HG03520 (cell line): ENCODE results near the gene TMEM255B.
"Not testable (repeated sequence)": the region's sequence is repeated elsewhere in the genome, so short reads cannot be mapped to it uniquely, and the experiment has no call there.

Source experiments
- ATAC-seq: cut with Tn5 transposase; IDR thresholded peaks from one replicate; pipeline ENCODE4 v1.9.1; 2021; ENCODE audit warnings: mild to moderate bottlenecking, moderate library complexity; ENCODE audit not compliant: unreplicated experiment

Gene TMEM255B

DNA sequence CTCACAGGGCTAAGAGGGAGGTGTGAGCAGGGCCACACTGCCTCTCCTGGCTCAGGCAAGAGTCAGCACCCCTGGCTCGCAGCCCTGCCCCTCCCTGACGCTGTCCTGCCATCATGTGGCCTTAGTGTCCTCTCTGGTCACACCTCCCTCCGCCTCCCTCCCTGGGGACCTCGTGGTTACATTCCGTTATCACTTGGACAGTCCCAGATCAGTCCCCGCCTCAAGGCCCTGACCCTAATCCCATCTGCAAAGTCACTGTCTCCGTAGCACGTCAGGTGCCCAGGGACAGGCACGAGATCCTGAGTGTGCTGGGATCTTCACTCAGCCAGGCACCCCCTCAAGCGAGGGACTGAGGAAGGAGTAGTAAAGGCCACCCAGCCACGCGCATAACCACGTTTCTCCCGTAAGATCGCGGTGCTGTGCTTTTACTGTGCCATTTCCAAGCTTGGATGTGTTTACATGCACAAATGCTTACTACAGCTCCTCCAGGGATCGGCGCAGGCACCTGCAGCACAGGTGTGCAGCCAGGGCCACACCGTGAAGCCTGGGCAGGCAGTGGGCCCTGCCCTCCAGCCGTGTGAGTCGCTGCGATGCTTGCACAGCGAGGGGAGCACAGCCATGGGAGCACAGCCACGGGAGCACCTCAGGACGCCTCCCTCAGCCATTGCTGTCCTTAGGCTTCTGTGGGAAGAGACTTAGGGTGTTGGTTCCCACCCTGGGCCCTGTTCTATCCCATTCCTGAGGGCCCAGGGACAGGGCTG is 10.7 kb upstream of the TMEM255B start:
- no peak for ATAC-seq

DNA sequence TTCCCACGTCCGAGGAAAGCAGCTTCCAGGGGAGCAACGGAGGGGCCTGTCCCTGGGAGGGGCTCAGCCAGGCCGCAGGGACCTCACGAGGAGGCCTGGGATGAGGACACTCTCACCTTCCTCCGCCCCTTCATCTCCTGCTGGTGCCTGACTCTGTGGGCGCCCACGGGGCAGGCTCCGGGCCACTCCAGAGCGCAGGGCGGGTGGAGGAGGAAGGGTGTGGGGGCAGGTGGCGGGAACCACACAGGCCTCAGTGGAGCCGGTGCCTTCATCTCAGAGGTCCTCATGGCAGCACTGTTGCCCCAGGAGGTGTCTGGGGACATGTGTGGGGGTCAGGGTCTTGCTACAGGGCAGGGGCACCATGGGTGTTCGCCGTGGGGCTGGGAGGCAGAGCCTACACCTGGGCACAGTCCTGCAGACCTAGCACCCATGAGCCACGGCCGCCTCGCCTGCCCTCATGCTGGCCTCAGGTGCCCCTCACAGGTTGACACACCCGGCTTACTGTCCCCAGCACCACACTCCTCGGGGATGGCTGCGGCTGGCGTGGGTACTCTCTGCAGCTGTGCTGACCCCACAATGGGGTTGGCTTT is 10.1 kb upstream of the TMEM255B start:
- no peak for ATAC-seq

DNA sequence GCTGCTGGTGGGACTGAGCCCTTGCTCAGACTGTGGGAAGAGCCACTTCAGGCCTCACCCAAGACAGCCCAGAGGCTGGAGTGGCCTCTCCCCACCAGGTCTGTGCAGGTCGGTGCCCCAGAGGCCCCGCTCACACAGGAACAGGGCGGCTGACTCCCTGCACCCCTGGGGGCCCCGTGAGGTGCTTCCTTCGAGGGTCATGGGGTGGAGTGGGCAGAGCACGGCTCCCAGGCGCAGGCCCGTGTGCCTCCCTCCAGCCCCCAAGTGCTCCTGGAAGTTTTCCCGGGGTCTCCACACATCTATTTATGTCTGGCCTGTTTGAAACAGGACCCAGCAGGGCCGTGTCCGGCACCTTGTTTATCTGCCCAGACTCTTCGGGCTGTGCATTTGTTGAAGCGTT is 9.5 kb upstream of the TMEM255B start:
- ATAC-seq = no peak

DNA sequence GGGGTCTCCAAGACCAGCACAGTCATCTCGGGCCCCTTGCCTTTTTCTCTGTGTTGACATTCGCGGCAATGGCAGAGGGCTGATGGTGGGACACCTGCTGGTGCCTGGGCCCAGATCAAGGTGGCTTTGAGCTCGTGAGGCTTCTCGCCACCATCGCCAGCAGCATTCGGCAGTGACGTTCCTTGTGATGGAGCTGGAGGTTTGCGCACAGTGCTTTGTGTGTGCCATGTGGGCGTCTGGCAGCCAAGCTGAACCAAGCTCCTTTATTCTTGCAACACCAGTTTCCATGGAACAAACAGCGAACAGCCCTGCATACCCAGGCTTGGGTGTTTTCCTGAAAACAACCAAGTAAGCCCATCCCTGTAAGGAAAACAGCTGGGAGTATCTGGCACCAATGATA is 9.1 kb upstream of the TMEM255B start:
- no peak for ATAC-seq

DNA sequence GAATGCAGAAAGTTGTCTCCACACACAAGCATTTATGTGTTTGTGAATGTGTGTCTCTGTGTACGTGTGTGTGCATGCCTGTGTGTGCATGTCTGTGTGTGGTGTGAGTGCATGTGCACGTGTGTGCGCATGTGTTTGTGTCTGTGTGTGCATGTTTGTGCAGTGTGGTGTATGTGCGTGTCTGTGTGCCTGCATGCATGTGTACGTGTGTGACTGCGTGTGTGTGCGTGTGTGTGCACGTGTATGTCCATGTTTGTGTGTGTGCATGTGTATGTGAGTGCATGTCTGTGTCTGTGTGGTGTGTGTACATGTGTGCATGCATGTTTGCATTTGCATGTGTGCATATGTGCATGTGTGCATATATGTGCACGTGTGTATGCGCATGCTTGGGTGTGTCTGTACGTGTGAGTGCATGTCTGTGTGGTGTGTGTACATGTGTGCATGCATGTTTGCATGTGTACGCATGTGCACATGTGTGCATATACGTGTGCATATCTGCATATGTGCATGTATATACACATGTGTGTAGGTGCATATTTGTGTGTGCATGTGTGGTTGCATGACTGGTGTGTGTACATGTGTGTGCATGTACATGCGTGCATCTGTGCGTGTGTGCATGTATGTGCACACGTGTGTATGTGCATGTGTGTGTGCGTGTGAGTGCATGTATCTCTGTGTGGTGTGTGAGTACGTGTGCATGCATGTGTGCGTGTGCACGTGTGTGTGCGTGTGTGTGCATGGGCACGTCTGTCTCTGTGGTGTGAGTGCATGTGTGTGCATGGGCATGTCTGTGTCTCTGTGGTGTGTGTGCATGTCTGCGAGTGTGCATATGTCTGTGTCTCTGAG is 8.2 kb upstream of the TMEM255B start:
- ATAC-seq = no peak

DNA sequence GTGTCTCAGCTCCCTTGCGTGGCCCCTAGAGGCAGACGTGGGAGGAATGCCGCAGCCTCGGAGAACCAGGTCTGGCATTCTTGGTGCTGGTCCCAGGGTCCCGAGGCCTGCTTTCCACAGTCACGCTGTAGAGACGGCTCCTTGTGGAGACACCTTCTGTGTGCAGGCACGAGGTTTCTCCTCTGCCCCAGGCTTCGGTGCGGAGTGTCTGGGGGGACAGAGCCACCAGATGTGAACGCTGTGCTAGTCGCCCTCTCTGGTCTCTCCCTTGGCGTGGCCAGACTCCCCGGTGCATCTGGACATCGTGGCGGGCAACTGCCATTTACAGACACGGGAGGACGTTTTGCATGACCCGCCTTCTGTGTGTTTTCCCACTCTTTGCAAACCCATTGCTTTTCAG is 7.5 kb upstream of the TMEM255B start:
- ATAC-seq = no peak

DNA sequence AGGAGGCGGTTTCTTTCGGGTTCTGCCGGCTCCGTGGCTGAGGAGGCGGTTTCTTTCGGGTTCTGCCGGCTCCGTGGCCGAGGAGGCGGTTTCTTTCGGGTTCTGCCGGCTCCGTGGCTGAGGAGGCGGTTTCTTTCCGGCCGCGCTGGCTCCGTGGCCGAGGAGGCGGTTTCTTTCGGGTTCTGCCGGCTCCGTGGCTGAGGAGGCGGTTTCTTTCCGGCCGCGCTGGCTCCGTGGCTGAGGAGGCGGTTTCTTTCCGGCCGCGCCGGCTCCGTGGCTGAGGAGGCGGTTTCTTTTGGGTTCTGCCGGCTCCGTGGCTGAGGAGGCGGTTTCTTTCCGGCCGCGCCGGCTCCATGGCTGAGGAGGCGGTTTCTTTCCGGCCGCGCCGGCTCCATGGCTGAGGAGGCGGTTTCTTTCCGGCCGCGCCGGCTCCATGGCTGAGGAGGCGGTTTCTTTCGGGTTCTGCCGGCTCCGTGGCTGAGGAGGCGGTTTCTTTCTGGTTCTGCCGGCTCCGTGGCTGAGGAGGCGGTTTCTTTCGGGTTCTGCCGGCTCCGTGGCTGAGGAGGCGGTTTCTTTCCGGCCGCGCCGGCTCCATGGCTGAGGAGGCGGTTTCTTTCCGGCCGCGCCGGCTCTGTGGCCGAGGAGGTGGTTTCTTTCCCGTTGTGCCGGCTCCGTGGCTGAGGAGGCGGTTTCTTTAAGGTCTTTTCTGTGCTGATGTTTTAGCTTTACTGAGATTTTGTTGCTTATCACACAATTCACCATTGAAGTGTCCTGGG is 6.6 kb upstream of the TMEM255B start:
- ATAC-seq = not testable (repeated sequence)

DNA sequence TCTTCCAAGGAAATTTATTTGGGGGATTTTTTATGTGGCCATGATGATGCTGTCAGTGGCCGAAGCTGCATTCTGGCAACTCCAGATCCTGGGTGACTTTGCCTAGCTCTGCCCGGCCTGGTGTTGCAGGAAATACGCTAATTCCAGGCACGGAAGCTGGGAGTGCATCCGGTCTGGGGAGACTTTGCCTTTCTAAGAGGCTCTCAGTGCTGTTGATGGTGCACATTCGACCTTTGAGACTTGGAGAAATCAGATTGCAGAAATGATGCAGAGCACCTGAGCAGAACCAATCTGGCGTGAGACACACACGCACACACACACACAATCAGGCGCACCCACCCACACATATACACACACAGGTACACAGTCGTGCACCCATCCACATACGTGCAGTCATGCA is 5.9 kb upstream of the TMEM255B start:
- no peak for ATAC-seq

DNA sequence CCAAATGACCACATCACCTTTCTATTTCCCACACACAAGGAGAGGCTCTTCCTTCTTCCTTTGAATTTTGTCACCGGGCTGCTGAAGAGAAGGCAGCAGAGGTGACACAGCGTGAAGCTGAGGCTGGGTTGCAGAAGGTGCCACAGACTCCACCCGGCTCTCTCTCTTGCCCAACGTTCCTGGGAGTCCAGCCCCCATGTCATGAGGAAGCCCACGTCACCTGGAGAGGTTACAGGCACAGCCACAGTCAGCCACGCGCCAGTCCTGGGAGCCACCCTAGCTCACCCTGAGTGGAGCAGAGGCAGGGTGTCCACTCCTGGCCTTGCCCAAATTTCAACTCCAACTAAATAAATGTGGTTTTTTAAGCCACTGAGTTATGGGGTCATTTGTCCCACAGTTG is 4.8 kb upstream of the TMEM255B start:
- ATAC-seq = no peak

DNA sequence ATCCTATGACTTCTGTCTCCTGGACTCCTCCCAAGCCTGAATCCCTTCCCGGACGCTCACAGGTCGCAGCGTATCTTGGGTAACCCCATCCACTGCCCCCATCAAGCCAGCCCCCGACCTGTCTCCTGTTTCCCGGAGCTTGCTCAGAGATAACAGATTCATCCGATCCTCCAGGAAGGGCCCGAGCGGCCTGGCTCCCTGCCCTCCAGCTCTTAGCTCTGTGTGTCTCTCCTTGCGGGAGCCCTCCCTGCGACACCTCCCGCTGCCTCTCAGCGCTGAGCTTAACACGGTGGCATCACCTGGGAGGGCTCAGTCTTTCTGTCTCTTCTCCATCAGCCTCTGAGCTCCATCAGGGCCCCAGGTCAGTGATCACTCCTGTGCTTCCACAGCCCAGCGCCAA is 4.3 kb upstream of the TMEM255B start:
- ATAC-seq = no peak

DNA sequence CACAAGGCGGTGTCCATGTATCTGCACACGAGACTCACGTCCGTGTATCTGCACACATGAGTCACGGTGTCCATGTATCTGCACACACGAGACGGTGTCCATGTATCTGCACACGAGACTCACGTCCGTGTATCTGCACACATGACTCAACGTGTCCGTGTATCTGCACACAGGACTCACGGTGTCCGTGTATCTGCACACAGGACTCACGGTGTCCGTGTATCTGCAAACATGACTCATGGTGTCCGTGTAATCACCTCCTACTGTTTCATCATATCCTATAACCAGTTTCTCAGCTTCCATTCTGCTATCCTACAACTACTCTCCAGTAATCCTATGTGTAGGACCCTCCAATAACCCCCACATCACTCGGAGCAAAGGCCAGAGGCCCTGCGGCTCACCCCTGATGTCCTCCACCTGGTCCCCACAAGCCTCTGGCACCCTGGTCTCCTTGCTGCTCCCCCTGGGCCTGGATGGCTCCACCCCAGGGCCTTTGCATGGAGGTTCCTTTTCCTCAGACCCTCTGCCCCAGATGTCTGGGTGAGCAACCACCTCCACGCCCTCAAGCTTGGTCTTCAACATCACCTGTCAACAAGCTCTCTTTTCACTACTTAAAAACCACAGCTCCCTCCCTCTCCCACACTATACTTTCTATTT is 2.5 kb upstream of the TMEM255B start:
- no peak for ATAC-seq

DNA sequence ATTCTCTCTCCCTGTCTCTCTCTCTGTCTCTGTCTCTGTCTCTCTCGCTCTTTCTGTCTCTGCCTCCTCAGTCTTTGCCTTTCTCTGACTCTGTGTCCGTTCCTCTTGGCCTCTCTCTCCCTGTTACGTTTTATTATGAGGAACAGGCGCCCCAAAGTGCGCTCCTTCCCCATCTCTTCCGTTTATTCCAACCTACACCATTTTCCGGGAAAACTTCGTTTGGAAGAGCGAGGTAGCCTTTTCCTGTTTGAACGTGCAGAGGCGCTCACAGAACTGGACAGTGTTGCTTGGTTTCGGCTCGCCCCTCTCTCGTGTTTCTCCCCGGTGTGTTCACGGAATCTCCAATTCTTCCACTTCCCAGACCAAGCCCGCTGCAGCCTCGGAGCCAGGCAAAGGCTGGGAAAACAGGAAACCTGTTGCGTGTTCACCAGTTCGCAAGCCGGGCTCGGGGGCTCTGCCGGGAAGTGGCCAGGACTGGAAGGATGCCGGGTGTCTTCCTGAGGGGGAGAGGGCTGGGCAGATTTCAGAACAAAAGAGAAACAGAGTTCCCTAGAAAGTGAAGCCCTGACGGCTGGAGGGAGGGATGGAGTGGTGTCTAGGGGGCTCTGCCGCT is 605 bp downstream of the TMEM255B start:
- ATAC-seq = no peak

DNA sequence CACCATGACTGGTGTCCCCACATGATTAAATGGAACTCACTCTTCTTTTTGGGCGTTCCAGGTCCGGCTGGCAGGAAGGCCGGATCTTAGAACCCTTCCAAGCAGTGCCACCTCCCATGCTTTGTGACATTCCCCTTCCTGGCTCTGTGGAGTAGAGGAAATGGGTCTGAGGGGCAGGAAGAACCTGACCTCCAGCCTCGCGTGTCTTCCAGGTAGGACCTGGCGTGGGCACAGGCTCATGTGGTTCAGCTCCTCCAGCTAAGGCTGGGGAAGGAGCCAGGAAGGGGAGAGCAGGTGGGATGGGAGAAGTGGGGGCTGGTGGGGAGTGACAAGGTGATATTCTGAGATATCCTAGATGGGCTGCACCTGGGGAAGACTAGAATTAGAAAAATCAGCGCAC is 2.1 kb downstream of the TMEM255B start:
- no peak for ATAC-seq

DNA sequence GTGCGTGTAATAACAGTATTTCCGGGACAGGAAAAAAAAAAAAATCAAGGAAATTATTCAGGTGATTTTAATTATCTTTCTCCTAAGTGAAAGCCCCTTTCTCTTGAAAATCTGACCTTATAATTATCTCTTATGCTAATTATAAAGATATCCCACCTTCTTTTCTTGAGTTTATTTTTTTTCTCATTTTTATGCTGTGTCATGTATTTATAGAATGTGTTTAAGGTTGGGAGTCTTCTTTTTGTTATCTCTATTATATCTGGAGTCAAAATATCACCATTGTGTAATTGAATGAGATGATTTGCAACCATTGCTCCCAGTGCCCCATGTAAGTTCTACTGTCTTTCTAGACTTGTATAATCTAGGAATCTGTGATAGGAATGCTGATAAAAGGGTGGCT is 3.0 kb downstream of the TMEM255B start:
- ATAC-seq = no peak

DNA sequence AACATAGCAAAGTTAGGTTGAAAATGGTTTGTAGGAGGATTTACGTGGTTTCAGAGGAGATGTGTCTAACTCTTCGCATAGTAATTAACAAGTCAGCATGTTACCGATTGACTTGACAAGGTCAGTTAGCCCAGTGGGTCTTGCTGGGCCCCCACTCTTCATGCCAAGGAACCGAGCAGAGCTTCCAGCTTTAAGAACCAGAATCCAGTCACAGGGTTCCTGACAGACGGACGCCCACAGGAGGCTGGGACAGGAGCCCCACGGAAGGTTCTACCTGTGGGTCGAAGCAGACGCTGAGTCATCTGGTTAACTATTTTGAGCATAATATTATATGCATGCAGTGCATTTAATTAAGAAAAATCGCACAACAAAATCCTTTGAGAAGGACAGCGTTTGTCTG is 3.5 kb downstream of the TMEM255B start:
- no peak for ATAC-seq

DNA sequence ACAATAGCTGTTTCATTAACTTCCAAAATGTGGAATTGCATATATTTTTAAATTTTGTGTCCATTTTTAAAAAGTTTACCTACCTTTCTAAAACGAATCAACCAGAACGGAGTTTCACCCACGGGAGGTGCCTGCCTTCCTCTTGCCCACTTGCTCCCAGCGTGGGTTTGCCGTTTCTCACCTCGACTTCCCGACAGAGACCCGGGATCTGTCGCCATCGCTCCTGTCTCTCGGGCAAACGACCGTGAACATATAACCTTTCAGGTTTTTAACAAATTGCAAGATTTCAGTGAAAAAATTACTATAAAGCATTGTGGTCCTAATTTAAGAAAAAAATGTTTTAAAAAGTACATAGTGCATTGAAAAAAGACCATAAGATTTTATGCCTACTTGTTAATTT is 4.2 kb downstream of the TMEM255B start:
- no peak for ATAC-seq

DNA sequence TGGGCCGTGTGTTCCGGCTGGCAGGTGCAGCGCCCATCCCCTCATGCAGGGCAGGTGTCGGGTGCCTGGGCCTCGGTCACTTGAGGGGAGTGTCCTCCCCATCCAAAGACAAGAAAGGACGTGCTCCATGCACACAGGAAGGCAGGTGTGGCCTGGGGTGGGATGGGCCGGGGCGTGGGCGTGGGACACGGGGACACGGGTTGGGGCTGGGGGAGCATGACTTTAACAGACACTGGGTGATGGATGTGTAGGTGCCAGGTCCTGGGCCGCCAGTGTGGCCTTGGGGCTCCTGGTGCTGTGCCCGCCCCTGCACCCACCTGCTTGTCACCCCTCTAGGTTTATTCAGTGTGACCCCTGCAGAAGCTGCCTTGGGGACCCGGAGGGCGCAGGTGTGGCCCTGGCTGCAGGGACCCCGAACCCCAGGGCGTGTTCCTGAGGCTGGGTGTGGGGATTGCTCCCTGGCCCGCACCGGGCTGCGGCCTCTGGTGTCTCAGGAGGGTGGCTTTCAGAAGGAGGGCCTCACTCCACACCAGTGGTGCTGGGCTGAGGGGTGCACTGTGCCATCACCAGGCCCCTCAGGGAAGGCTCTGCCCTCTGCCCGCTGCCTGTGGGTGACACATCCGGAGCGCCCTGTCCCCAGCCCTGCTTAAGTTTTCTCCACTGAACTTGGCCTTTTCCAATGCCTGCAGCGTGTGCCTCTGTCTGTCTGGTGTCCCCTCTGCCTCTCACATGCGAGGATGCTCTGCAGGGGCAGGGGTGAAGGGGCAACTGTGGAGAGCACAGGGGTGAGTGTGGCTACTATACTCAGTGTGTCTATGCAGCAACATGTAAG is 5.2 kb downstream of the TMEM255B start:
- ATAC-seq = no peak

DNA sequence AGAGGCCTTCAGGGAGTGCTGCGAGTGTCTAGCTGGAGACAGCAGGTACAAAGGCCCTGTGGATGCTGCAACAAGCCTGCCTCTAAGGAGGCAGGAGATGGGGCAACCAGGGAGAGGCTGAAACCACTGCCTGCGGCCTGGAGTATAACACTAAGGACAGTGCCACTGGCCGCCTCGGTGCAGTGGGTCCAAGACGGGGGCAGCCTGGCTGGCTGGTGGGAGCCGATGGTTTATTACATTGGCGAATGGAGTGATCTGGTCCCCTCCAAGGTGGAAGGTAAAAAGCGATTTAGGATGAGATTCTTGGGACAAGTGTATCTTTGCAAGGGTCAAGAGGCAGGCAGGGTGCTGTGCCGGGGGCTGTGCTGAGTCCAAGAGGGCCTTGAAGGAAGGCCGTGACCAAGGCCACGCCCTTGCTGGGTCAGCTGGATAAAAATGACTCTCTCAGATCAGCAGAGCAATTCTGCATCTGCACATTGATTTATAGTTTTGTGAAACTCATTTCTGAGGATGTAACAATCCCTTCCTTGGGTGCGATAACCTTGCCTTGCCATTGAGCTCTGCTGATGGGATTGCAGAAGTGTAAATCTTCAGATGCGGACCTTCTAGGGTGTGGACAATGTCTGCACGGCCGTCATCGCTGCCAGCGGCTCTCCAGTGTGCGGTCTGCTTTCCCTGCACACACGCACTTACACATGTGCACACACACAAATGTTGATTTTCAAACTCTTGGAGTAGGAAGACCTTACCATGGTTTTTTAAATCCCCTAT is 6.0 kb downstream of the TMEM255B start:
- ATAC-seq = no peak

DNA sequence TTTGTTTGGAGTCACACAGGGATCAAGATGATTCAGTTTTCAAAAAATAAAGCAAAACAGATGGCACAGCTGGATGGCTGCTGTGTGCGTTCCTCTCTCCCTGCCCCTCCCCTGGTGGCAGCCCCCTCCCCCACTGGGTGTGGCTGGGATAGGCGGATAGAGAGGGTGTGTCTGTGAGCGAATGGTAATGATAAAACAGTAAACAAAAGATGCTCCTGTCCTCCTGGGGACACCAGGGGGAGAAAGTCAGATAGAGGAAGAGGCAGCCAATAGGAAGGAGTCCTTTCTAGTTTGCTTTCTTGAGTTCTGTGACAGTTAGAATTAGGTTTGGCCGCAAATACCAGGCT is 6.5 kb downstream of the TMEM255B start:
- ATAC-seq = no peak
